HG03025 (cell line): ENCODE results near the gene CYP27A1.
"Not testable (repeated sequence)": the region's sequence is repeated elsewhere in the genome, so short reads cannot be mapped to it uniquely, and the experiment has no call there.

ENCODE experiments used
- ATAC-seq: cut with Tn5 transposase; IDR thresholded peaks from one replicate; pipeline ENCODE4 v1.9.1; 2021; ENCODE audit warnings: mild to moderate bottlenecking, moderate library complexity; ENCODE audit not compliant: unreplicated experiment, low FRiP score

CYP27A1 gene

GRCh38 chr2:218772759-218773158 lies 9.2 kb upstream of the CYP27A1 start:
- ATAC-seq, result not testable (repeated sequence)

DNA sequence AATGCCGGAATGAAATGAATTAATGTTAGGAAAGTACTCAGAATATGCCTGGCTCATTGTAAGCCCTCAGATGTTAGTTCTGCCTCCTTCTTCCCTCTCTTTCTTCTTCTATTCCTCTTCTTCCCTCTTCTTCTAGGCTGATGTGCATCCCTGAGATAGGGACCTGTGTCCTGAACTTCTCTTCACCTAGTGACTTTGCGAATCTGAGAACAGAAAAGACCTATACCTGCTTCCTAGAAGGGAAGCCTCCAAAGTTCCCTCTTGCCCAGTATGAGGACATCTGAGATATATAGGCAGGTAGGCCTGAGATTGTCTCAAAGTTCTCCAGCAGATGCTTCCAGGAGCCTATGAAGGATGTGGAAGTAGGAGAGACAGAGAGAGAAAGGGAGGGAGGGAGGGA lies 8.1 kb upstream of the CYP27A1 start:
- ATAC-seq, result no peak

DNA sequence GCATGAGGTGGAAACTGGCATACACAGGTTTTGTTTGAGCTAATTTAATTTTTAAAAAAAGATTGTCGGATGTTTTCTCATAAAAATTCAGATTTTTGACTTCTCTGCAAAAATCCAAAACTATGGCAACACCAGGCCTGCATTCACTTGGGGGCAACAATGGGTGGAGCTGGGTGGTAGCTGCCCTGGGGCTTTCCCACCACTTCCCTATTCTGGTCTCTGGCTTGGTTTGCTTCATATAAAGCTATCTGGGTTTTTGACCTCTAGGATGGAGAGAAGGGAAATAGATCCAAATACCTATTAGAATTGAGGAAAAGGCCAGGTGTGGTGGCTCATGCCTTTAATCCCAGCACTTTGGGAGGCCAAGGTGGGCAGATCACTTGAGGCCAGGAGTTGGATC lies 5.5 kb upstream of the CYP27A1 start:
- no peak for ATAC-seq

- no peak for ATAC-seq
Measured at GRCh38 chr2:218777276-218777990, 4.5 kb upstream of the CYP27A1 start.

DNA sequence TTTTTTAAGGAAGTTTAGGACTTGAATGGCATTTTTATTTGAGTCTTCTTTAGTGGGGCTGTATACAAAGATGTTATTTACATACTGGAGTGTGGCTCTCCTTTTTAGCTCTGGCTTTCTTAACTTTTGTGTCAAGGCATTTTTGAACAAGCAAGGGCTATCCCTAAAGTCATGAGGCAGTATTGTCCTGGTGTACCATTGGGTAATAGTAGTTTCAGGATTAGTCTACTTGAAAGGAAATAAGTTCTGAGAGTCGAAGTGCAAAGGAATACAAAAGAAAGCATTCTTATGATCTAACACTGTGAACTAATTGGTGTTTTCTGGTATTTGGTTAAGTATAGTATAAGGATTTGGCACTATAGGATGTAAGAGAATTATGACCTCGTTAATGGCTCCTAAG lies 1.9 kb upstream of the CYP27A1 start:
- ATAC-seq, result no peak

GRCh38 chr2:218780851-218781690 lies 876 bp upstream of the CYP27A1 start:
- ATAC-seq, result no peak

DNA sequence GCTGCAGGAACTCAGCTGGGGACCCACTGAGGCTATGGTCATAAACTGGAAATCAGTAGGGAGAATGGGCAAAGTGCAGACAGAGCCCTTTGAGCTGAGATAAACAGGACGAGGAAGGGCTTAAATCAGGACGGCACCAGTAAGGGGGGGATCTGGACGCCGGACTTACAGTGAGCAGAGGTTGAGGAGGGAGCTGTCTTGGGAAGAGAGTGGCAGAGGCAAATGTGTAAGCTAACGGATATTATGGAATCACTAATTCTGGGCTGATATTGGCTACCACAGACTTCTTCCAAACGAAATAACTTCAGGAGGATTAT lies 539 bp downstream of the CYP27A1 start:
- ATAC-seq, result no peak

GRCh38 chr2:218783688-218784087 lies 1.7 kb downstream of the CYP27A1 start:
- ATAC-seq, result no peak

GRCh38 chr2:218785103-218785502 lies 3.2 kb downstream of the CYP27A1 start:
- ATAC-seq, result no peak

- no peak for ATAC-seq
Measured at GRCh38 chr2:218786133-218786532, 4.2 kb downstream of the CYP27A1 start.

DNA sequence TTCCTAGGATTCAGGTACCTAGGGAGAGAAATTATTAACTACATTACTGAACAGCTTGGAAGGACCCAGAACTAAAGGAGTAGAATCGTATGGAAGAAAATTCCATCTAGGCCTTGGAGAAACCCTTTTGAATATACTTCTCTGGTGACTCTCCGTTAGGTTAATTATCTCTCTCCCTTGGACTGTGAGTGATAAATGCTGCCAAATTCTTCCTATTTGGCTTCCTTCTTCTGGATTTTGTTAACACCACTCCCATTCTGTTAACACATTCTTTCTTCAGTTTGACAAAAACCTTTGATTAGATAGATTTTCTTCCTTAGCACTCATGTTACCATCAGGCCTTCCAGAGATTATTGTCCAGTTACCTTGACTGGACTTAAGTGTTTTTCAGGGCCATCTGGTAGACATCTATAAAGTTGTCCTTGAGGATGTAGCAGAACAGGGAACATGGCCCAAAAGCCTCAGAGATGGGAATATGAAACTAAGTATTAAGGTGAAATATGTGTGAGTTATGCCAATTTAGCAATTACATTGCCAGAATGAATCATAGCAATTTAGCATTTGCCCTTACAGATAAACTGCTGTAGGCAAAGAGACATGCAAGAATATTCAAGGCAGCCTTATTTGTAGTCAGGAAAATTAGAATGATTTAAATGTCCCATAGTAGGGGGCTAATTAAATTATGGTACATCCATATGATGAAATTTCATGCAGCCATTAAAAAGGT lies 6.7 kb downstream of the CYP27A1 start:
- no peak for ATAC-seq

GRCh38 chr2:218792433-218792832 lies 10.5 kb downstream of the CYP27A1 start:
- ATAC-seq, result no peak

- ATAC-seq, result no peak
Measured at GRCh38 chr2:218796691-218797090, 14.7 kb downstream of the CYP27A1 start.

GRCh38 chr2:218798767-218799504 lies 17.0 kb downstream of the CYP27A1 start:
- no peak for ATAC-seq

DNA sequence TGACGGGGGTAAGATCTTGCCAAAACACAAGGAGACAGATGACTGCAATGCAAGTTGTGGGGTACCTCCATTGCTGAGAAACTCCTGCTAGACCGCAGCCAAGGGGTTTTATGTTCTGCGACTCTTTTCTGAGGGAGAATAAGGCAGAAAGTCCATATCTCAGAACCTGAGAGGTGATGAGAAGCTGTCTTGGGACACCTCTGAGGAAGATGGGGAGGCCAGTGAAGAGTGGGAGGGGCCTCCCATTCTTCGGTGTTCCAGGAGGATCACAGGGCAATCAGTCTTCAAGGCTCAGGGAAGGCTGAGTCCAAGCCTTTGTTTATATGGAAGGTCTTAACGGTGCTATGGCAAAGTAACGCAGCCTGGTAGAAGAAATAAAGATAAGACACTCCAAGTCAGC lies 18.0 kb downstream of the CYP27A1 start:
- ATAC-seq, result no peak

- no peak for ATAC-seq
Measured at GRCh38 chr2:218802386-218802994, 20.5 kb downstream of the CYP27A1 start.

DNA sequence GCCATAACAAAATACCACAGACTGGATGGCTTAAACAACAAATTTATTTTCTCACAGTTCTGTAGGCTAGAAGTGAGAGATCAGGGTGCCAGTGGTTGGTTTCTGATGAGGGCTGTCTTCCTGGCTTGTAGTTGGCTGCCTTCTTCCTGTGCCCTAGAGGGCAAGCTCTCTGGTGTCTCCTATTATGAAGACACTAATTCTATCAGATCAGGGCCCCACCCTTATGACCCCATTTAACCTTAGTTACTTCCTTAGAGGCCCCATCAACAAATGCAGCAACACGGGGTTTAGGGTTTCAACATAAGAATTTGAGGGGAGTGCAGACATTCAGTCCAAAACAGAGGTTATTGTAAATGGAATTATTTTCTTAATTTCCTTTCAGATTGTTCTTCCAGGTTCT lies 22.9 kb downstream of the CYP27A1 start:
- no peak for ATAC-seq

DNA sequence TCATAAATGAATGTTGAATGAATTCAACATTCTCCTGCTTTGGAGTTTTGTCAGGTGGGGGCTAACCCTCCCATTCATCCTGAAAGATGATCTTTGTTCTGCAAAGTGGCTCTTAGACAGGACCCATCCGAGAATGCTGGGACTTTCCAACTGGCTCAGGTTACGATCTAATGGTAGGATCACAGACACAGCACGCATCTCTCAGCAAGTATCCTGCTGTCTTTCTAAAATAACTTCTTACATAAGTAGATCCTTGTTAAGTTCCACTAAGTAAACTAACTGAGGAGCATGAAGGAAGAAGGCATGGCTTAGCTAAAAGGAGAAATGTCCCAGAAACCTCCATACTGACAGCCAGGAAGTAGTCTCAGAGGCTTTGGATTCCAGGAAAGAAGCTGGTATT lies 23.7 kb downstream of the CYP27A1 start:
- no peak for ATAC-seq

- no peak for ATAC-seq
Measured at GRCh38 chr2:218806346-218806978, 24.5 kb downstream of the CYP27A1 start.

- no peak for ATAC-seq
Measured at GRCh38 chr2:218807626-218808025, 25.7 kb downstream of the CYP27A1 start.
